ENCODE data around the gene CDH1.
"Not testable (repeated sequence)": the region's sequence is repeated elsewhere in the genome, so short reads cannot be mapped to it uniquely, and the experiment has no call there.

The CDH1 gene

DNA sequence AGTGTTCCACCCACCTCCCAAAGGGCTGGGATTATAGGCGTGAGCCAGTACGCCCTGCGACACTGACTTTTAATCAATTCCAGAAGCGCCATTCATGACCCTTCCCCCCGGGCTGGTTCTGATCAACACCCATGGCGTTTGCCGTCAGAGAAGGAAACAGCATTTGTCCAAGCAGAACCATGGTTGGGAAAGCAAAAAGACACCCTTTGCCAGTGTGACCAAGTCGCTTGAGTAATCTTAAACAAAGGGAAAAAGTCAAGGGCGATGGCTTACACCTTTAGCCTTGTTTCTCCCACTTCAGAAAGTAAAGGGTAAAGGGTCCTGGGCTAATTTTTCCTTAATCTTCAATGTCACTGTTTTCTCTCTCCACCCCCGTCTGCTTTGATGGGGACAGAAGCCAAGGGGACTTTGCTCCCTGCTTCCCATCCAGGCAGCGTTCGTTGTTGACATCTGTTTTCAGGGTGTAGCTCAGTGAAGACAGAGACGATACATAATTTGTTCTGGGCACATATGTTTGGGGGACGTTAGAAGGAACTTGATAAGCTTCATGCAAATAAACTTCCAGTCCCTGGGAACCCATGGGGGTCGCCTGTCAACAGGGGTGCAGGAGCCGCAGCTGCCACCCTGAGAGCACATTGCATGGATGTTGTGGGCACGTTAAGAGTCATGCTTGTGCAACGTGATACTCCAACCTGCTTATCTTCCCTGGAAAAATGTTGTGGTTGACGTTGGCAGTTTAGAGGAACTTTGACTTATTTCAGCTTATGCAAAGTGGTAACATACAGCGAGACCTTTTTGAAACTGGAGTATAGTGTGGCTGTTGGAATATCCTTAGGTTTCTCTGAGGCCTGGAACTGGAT lies 55.6 kb downstream of the CDH1 start:
- no peak for DNase-seq

DNA sequence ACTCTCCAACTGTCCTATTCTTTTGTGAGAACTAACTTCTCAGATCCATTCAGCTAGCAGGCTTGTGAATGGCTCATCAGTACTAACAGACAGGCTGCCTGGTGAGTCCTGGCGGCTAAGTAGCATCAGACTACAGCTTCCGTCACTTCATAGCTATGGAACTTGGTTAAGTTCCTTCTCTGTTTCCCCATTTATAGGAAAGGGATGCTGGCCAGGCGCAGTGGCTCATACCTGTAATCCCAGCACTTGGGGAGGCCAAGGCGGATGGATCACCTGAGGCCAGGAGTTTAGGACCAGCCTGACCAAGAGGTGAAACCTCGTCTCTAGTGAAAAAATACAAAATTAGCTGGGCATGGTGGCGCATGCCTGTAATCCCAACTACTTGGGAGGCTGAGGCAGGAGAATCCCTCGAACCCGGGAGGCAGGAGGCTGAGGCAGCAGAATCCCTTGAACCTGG lies 56.3 kb downstream of the CDH1 start:
- no peak for DNase-seq

DNA sequence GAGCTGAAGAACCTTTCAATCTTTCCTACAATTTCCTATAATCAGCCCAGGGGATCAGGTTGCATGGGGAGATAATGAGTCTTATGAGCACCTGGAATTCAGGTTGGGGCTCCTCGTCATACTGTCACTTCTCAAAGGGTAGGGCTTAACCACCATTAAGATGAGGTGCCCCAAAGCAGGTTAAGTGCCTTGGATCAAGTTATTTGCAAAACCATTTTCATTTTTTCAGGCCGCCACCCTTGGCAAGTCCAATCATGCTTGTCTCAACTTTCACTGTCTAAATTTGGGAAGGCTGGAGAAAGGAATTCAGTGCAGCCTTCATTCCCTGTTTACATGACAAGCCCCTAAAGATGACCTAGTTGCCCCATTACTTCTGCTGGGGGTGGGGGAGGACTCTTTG lies 61.3 kb downstream of the CDH1 start:
- no peak for DNase-seq

DNA sequence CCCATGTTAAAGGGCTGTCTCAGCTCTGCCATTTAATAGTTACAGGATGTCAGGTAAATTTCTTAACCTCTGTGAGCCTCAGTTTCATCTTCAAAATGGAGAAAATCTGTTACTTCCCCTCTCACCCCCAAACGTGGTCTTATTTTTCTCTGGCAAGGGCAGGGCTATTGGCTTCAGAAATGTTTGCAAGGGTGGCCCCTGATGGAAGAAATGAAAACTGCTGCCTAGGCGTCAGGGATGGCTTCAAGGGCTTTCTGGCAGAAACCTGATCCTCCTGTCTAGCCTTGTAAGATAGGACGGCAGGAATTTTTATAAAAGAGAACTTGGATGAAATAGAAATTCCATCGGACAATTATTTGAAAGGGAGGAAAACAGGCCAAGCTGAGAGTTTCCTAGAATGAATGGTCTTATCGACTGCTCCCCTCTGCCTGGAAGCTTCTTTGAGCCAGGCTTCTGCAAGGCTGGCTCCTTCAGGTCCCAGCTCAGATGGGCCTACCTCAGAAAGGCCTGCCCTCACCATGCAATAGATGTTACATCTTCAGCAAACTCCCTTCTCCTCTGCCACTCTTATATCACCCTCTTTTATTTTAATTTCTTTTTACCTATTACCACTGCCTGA lies 63.3 kb downstream of the CDH1 start:
- peak in 4 of 6 experiments; percentile 1 to 30 (median 14) for DNase-seq

DNA sequence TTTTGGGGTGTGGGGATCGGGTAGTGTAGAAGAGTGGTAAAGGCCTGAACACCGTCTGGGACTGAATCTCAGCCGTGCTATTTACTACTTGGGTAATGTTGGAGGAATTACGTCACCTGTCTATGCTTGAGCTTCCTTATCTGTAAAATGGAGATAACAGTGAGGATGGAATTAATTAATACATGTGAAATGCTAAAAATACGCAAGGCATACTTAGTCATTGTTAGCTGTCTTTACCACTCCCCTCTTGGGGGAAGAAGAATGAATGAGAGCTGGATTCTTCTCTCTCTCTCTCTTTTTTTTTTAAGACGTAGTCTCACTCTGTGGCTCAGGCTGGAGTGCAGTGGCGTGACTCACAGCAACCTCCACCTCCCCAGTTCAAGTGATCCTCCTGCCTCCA lies 65.1 kb downstream of the CDH1 start:
- DNase-seq, result no peak

DNA sequence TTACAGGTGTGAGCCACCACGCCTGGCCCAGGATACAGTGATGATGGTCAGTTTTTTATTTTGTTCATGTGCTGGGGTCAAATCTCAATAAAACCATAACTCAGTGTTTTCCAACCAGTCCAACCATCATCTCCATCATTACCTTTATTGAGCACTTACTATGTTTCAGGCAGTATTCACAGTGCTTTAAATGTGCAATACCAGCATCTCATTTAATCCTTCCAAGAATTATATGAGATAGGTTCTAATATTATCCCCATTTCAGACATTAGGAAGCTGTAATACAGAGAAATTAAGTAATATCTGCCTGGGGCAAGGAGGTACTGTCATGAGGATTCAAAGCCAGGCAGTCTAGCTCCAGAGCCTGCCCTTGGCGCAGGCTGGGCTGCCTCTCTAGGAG lies 69.3 kb downstream of the CDH1 start:
- no peak for DNase-seq

DNA sequence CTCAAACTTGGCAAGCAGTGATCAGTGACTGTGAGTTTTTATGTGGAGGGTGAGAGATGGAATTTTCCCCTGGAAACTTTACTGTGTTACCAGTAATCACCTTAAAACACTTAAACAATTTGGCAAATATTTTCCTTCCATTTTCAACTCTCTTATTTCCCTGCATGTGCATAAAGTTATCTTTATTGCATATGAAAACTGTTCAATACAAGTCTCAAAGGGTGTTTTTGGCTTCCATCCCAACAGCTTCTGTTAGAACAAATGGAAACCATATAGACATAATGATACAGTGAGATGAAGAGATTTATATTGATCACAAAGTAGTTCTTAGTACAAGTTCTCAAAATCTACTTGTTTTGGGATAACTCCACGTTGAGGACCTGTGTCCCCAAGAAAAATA lies 69.9 kb downstream of the CDH1 start:
- no peak for DNase-seq

DNA sequence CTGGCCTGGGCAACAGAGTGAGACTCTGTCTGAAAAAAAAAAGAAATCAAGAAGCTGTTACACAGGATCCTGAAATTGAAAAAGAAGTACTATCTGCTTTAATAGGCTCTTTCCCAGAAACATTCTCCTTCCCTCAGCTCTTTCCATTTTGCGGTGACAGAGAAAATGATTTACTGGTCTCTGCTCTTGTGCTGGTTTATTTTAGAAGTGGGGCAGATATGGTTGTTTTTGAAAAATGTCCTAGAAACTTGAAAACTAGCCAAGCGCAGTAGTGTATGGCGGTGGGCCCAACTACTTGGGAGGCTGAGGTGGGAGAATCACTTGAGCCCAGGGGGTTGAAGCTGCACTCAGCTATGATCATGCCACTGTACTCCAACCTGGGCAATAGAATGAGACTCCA lies 77.4 kb downstream of the CDH1 start:
- no peak for DNase-seq

DNA sequence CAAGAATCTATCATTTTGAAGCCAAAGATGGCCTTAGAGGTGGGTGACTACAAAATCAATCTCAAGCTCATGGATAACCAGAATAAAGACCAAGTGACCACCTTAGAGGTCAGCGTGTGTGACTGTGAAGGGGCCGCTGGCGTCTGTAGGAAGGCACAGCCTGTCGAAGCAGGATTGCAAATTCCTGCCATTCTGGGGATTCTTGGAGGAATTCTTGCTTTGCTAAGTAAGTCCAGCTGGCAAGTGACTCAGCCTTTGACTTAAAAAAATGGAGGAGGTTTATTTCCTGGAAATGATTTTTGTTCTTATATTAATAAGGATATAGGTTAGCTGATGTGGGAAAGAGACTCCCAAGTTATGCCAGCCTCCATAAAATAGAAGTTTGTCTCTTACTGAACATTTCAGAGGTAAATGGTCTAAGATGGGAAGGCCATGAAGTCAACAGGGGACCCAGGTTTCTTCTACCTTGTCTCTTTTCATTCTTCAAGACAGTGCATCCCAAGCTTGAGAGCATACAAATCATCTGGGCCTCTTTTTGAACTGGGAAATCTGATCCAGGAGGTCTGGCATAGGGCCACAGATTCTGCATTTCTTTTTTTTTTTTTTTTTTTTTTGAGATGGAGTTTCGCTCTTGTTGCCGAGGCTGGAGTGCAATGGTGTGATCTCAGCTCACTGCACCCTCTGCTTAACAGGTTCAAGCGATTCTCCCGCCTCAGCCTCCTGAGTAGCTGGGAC lies 86.5 kb downstream of the CDH1 start:
- DNase-seq, result no peak

DNA sequence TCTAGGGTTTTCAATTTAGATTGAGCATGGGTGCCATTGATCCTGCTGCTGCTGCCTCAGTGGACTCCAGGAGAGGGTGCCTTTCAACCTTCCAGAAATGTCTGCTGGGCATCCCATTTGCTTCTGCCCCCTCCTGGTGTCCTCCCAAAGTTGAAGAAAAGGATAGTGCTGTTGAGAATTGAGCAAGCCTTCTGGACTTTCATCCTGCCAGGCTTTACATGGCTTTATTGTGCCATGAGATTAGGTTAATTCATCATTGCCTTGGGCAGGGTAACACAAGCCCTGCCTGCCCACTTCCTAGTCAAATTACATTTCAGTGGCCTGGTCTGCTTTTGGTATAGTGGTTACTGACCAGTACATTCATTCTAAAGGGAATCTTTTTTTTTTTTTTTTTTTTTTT lies 88.3 kb downstream of the CDH1 start:
- no peak for DNase-seq

DNA sequence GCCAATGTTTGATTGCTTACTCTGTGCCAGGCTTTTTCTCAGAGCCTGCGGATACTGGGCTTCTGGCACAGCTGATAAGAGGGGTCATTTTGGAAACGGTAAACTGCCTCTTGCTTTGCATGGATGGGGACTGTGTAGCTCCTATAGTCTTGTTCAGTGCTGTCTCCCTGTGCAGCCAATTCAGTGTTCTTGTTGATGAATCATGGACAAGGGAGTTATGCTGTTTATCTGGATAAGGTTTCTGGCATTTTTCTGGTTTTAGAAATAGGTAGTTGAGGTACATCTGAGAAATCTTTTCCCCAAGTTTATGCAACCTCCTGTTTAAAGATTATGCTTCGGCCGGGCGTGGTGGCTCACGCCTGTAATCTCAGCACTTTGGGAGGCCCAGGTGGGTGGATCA lies 89.6 kb downstream of the CDH1 start:
- no peak for DNase-seq

DNA sequence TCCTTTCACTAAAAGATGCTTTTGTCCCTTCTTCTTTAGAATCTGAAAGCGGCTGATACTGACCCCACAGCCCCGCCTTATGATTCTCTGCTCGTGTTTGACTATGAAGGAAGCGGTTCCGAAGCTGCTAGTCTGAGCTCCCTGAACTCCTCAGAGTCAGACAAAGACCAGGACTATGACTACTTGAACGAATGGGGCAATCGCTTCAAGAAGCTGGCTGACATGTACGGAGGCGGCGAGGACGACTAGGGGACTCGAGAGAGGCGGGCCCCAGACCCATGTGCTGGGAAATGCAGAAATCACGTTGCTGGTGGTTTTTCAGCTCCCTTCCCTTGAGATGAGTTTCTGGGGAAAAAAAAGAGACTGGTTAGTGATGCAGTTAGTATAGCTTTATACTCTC lies 96.2 kb downstream of the CDH1 start:
- no peak for DNase-seq

DNA sequence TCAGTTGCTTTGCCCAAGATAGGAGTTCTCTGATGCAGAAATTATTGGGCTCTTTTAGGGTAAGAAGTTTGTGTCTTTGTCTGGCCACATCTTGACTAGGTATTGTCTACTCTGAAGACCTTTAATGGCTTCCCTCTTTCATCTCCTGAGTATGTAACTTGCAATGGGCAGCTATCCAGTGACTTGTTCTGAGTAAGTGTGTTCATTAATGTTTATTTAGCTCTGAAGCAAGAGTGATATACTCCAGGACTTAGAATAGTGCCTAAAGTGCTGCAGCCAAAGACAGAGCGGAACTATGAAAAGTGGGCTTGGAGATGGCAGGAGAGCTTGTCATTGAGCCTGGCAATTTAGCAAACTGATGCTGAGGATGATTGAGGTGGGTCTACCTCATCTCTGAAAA lies 97.5 kb downstream of the CDH1 start:
- no peak for DNase-seq

DNA sequence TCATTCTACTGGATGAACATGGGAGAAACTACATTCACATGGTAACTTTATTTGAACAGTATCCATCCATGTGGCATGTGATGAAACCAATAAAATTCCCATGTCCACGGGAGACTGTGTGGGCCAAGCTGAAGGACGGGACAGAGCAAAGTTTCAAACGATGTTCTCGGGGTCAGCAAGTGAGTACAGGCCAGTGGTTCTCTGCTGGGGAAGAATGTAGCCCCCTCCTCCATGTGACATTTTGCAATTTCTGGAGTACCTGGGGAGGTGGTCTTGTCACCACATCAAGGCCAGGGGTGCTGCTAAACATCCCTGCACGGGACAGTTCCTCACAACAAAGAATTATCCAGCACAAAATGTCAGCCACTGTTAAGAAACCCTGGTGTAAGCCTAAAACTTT lies 98.9 kb downstream of the CDH1 start:
- no peak for DNase-seq

DNA sequence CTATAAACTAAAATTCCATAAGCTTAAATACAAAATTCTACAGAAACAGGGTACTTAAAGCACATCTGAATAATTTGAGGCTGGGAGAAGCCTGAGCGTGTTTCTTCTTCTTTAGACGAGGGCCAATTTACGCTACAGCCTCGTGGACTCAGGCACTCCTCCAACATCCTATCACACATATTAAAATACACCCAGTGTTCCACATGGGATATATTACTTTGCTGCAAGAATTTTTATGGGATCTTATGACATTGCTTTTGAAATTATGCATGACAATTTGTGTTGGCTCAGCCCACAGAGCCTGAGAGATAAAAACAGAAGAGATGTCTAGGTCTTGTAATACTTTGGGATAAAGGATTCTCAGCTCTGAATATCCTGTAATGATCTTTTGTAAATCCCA lies 102.7 kb downstream of the CDH1 start:
- DNase-seq, result no peak

DNA sequence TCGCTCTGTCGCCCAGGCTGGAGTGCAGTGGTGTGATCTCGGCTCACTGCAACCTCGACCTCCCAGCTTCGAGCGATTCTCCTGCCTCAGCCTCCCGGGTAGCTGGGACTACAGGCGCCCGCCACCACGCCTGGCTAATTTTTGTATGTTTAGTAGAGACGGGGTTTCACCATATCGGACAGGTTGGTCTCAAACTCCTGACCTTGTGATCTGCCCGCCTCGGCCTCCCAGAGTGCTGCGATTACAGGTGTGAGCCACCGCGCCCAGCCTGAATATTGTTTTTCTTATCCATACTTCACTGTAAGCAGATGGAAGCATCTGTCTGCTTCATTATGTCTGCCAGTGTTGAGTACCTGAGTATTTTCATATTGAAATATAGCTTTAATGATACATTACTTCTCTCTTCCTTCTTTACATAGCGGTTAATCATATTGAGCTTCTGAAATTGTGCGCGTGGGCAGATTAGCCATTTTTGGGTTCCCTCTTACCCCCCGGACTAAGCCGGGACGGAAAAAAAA lies 105.9 kb downstream of the CDH1 start:
- not testable (repeated sequence) for DNase-seq

DNA sequence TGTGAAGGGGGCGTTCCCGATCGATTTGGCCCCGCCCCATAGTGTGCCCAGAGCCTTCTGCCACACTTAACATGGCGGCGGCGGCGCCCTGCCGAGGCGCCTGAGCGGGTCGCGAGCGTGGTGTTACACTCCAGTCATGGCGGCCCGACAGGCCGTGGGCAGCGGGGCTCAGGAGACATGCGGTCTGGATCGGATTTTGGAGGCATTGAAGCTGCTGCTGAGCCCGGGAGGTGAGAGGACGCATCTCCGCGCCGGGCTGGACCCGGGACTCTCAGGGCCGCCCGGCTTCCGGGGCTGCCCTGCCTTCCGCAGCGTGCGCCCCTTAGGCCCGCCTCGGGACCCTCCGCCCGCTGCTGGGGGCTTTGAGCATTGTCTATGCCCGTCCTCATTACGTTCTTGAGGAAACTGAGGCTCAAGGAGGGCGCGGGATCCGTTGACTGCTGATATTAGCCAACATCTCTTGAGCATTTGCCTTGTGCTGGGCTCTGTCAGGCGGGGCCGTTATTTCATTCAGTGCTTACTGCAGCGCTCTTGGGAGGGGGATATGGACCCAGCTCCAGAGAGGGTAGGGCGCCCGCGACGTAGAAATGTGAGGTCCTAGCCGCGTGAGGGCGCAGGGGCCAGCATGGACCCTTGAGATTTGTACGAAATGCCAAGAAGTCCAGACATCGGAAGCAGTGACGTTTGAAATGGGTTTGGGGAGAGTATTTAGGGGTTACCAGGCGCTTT lies 106.6 kb downstream of the CDH1 start, which contains the start of gene TANGO6:
Gene TANGO6, plus strand, starts transcription at position 50 of the 729 bp plus-strand sequence. Its CDS starts 87 bp downstream, at position 137.
- peak; percentile 81 to 93 (median 90) for DNase-seq

DNA sequence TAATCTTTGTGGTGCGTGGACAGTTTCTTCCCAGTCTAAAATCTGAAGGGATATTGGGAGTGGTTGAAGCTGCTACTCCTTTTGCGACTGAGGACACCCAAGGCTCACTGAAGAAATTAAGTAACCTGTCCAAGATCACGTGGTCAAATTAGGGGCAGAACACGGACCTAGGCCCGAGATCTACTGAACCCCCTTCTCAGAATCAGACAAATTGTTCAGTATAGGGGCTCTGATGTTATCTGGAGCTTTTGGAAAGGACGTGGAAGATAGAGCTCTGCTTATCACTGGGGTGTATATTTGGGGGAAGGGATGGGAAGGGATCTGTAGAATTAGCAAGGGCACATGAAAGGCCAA lies 107.1 kb downstream of the CDH1 start:
- no peak for DNase-seq

DNA sequence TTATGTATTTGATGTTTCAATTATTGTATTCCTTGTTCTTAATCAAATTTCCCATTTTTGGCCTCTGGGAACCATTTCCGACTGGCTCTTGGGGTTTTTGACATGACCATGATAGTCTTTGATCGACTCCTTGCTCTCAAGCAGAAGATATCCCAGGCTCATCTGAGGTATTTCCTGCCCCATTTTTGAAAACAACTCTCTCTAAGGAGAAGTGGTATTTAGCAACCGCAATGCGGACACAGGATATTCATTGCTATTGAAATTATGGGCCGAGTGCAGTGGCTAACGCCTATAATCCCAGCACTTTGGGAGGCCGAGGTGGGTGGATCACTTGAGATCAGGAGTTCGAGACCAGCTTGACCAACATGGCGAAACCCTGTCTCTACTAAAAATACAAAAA lies 111.7 kb downstream of the CDH1 start:
- DNase-seq, result no peak

DNA sequence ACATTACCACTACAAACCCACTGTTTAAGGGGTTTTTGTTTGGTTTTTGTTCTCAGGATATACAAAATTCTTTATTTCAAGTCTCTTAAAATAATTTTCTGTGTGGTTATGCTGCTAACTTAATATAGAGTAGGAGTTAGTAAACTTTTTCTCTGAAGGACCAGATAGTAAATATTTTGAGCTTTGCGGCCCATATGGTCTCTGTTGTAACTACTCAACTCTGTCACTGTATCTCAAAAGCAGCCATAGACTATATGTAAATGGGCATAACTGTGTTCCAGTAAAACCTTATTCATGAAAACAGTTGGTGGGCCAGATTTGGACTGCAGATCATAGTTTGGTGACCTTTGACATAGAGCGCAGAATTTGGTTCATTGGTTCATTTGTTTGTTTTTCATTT lies 113.4 kb downstream of the CDH1 start:
- no peak for DNase-seq

DNA sequence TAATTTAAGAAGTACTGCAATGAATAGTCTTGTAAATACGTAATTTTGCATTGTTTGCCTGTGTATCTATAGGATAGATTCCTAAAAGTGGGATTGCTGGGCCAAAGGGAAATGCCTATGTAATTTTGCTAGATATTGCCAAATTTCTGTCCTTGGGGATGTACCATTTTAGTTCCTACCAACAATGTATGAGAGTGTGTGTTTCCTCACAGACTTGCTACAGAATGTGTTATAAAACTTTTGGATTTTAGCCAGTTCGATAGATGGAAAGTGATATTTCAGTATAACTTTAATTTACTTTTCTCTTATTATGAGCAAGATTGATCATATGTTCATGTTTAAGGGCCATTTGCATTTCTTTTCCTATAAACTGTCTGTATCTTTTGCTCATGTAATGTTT lies 114.5 kb downstream of the CDH1 start:
- DNase-seq, result no peak

DNA sequence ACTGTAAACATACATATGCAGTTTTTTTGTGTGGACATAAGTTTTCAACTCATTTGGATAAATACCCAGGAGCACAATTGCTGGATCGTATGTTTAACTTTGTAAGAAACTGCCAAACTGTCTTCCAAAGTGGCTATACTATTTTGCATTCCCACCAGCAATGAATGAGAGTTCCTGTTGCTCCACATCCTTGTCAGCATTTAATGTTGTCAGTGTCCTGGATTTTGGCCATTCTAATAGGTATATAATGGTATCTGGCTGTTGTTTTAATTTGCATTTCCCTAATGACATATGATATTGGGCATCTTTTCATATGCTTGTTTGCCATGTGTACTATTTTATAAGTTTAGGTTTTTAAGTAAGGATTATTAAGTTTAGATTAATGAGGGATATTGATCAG lies 120.4 kb downstream of the CDH1 start:
- DNase-seq, result no peak

DNA sequence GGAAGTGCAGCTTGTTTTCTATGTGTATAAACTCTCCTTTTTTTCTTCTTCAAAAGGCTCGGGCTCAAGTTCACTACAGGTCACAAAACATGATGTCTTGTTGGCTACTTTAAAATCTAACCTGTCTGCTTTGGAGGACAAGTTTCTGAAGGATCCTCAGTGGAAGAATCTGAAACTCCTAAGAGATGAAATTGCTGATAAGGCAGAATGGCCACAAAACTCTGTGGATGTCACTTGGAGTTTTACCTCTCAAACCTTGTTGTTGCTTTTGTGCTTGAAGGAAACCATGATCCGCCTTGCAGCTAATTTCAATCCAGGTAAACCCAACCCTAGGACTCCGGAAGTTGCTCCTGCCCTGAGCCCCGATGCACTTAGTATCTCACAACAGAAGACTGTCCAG lies 122.7 kb downstream of the CDH1 start:
- DNase-seq, result no peak
